HEK293 (cell line): ENCODE results near the gene OXA1L.

Experiments used
- ZNF121 ChIP-seq: fragments of 450-650 bp; formaldehyde crosslinking; IDR thresholded peaks from 2 replicates; pipeline ENCODE4 v1.5.1; 2016; ENCODE audit warnings: missing biosample characterization, missing genetic modification characterization
- ZNF184 ChIP-seq: fragments of 450-650 bp; IDR thresholded peaks from 2 replicates; pipeline ENCODE4 v1.5.1; 2018; ENCODE audit warnings: missing biosample characterization, mild to moderate bottlenecking, missing genetic modification characterization
- ZNF24 ChIP-seq: fragments of 450-650 bp; formaldehyde crosslinking; IDR thresholded peaks from 2 replicates; pipeline ENCODE4 v1.5.1; 2016; ENCODE audit warnings: missing biosample characterization, missing genetic modification characterization
- ZNF639 ChIP-seq: fragments of 450-650 bp; formaldehyde crosslinking; IDR thresholded peaks from 2 replicates; pipeline ENCODE4 v1.5.1; 2016; ENCODE audit warnings: missing biosample characterization, missing genetic modification characterization

DNA sequence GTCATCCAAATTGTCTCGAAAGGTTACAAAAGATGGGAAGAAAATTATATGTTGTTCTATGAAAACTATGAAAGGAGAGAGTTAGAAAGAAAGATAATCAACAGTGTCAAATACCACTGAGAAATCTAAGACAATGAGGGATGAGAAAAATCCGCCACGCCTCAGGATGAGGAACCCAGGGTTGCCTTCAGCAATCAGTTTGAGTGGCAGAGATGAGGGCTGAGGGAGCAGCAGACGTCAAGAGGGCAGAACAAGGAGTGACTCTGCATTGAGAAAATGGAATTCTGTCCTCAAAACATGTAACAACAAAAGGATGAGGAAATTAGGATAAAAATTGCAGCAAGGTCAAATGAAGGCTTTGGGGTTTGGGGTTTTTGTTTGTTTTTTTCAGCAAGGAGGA lies 18.3 kb upstream of the OXA1L start:
- TF ChIP-seq ZNF184 (tag by site-specific recombination) = no peak
- no peak for TF ChIP-seq ZNF24 (tag by site-specific recombination)
- TF ChIP-seq ZNF121 (tag by site-specific recombination) = no peak
- no peak for TF ChIP-seq ZNF639 (tag by site-specific recombination)
